K562 (cell line): ENCODE results near the gene STK11. TPM values are rescaled to one million over a fixed set of nuclear protein-coding genes. Genes with fewer than 3 reads are reported as not detected.

Experiments used
- CBFA2T3 ChIP-seq: fragments of 450-650 bp; IDR thresholded peaks from 2 replicates; pipeline ENCODE4 v1.6.1; 2017
- CTBP1 ChIP-seq: fragments of 450-650 bp; IDR thresholded peaks from 2 replicates; pipeline ENCODE4 v1.6.1; 2016; ENCODE audit warnings: borderline replicate concordance
- FOXA1 ChIP-seq: fragments of 450-650 bp; IDR thresholded peaks from 2 replicates; pipeline ENCODE4 v1.6.1; 2016; ENCODE audit warnings: mild to moderate bottlenecking, borderline replicate concordance
- GABPB2 ChIP-seq: fragments of 250-450 bp; sonication (Bioruptor Pico); conservative IDR thresholded peaks from 2 replicates; pipeline ENCODE4 v1.5.1; 2021; ENCODE audit warnings: mild to moderate bottlenecking
- GTF2F1 ChIP-seq: IDR thresholded peaks from 2 replicates; pipeline ENCODE4 v1.6.1; 2011; ENCODE audit warnings: low read depth, low read length, improper control_type of control experiment
- HNRNPH1 ChIP-seq: fragments of 200-400 bp; formaldehyde crosslinking; optimal IDR thresholded peaks from 2 replicates; pipeline ENCODE3; 2017; ENCODE audit warnings: low read depth, mild to moderate bottlenecking, low read length, moderate library complexity
- KDM2B ChIP-seq: fragments of 250-450 bp; sonication (Bioruptor Pico); IDR thresholded peaks from 2 replicates; pipeline ENCODE4 v1.8.0; 2021; ENCODE audit warnings: mild to moderate bottlenecking, moderate library complexity
- MAZ ChIP-seq, 2 experiments: fragments of 450-650 bp in 1 of 2; sonication (generic) in 1 of 2; formaldehyde crosslinking; IDR thresholded peaks in 1 of 2; conservative IDR thresholded peaks in 1 of 2; 2 replicates each; pipeline versions ENCODE4 v1.4.0 to v1.5.0; 2020; ENCODE audit warnings: mild to moderate bottlenecking in 1 of 2, missing genetic modification reagents in 1 of 2
- NFATC3 ChIP-seq: fragments of 450-650 bp; IDR thresholded peaks from 2 replicates; pipeline ENCODE4 v1.6.1; 2017; ENCODE audit warnings: mild to moderate bottlenecking
- NFE2 ChIP-seq: IDR thresholded peaks from 2 replicates; pipeline ENCODE4 v1.6.1; 2014; ENCODE audit warnings: antibody characterized with exemption, low read depth
- POLR3G ChIP-seq: IDR thresholded peaks from 2 replicates; pipeline ENCODE4 v1.6.1; 2011; ENCODE audit not compliant: insufficient read length, insufficient replicate concordance; ENCODE audit errors: extremely low read depth
- PTBP1 ChIP-seq: fragments of 200-400 bp; formaldehyde crosslinking; IDR thresholded peaks from 2 replicates; pipeline ENCODE4 v1.6.1; 2017; ENCODE audit warnings: low read depth, low read length
- SMARCA5 ChIP-seq: fragments of 450-650 bp; IDR thresholded peaks from 2 replicates; pipeline ENCODE4 v1.6.1; 2016
- YY1 ChIP-seq, 3 experiments: IDR thresholded peaks; 2 replicates each; pipeline ENCODE4 v1.6.1; 2011; ENCODE audit warnings: low read length in 2 of 3, mild to moderate bottlenecking in 2 of 3, moderate library complexity in 2 of 3, borderline replicate concordance in 1 of 3, control low read depth in 1 of 3, low read depth in 1 of 3; ENCODE audit not compliant: insufficient read depth in 3 of 3, insufficient replicate concordance in 2 of 3, control insufficient read depth in 1 of 3, insufficient read length in 1 of 3; ENCODE audit errors: extremely low read depth in 1 of 3
- ZBED1 ChIP-seq: IDR thresholded peaks from 2 replicates; pipeline ENCODE4 v1.6.1; 2014
- ZEB2 ChIP-seq: fragments of 450-650 bp; IDR thresholded peaks from 2 replicates; pipeline ENCODE4 v1.6.1; 2016
- ZNF143 ChIP-seq: sonication (generic); formaldehyde crosslinking; IDR thresholded peaks from 2 replicates; pipeline ENCODE4 v1.9.0; 2022; ENCODE audit warnings: mild to moderate bottlenecking, missing genetic modification reagents
- ZNF696 ChIP-seq: fragments of 250-450 bp; sonication (Bioruptor Pico); conservative IDR thresholded peaks from 2 replicates; pipeline ENCODE4 v1.4.0; 2020; ENCODE audit warnings: mild to moderate bottlenecking, moderate library complexity
- polyA plus RNA-seq, 8 experiments: library from polyadenylated mRNA; depleted of rRNA in 4 of 8; stranded (reverse) in 5 of 8; unstranded in 3 of 8; fragments of >200 nt; fragmentation: Nextera tagmentation in 2 of 8; fragmentation: Illumina TruSeq in 1 of 8; extraction: Ambion mirVana in 2 of 8; extraction: Trizol in 1 of 8; gene quantifications; 2 replicates each; pipeline versions ENCODE4 v1.2.1 to v1.2.3, GENCODE V29; 2011 to 2014; ENCODE audit warnings: inconsistent platforms in 1 of 8, missing spikeins in 1 of 8
- total RNA-seq, 7 experiments: library from RNA; depleted of rRNA in 6 of 7; stranded (reverse); fragments of >200 nt in 6 of 7; fragmentation: Illumina TruSeq in 2 of 7; extraction: Trizol in 2 of 7; gene quantifications; 2 replicates each; pipeline versions ENCODE4 v1.2.1 to v1.2.3, GENCODE V29; 2011 to 2021; ENCODE audit warnings: low replicate concordance in 1 of 7
- TF ChIP-seq, protein P1 (sequence below): fragments of 450-650 bp; formaldehyde crosslinking; IDR thresholded peaks from 2 replicates; pipeline ENCODE4 v1.4.0; 2022; ENCODE audit warnings: missing genetic modification characterization
- TF ChIP-seq, protein P2 (sequence below): sonication (generic); IDR thresholded peaks from 2 replicates; pipeline ENCODE4 v1.6.1; 2016
- TF ChIP-seq, protein P3 (sequence below): fragments of 250-450 bp; sonication (Bioruptor Pico); IDR thresholded peaks from 2 replicates; pipeline ENCODE4 v1.5.0; 2022; ENCODE audit warnings: mild to moderate bottlenecking
- TF ChIP-seq, protein P4 (sequence below): fragments of 450-650 bp; IDR thresholded peaks from 2 replicates; pipeline ENCODE4 v1.7.1; 2018; ENCODE audit warnings: mild to moderate bottlenecking, low read depth; ENCODE audit not compliant: partially characterized antibody

STK11 gene
- total and polyA plus RNA-seq, 9 of the 15 experiments (the other 6 are each of a cell fraction or from before 2014, with no cell fraction given): 0.15 to 96.5 (median 31.7) TPM

DNA sequence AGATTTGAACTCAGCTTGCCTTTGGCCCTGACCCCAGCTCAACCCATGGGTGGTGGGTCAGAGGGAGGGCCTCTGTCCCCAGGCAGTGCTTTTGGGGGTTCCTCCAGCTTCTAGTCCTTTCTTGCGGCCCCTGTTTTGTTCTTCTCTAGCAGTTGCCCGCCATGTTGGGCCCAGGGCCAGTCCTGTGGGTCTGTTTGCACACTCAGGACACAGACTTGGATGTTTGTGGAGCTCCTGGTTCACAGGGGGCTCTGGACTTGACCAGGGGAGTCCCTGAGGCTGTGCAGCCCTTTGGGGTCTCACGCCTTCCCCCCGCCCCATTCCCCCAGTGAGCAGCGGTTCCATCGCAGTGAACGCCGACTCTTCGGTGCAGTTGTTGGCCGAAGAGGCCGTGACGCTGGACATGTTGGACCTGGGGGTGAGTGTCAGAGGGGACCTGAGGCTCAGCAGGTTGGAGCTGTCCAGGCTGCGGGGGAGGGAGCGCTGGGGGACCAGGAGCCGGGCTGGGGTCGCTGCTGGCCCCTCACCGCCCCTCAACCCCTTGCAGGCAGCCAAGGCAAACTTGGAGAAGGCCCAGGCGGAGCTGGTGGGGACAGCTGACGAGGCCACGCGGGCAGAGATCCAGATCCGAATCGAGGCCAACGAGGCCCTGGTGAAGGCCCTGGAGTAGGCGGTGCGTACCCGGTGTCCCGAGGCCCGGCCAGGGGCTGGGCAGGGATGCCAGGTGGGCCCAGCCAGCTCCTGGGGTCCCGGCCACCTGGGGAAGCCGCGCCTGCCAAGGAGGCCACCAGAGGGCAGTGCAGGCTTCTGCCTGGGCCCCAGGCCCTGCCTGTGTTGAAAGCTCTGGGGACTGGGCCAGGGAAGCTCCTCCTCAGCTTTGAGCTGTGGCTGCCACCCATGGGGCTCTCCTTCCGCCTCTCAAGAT, 38.5 kb downstream of the STK11 start (continued):
- TF ChIP-seq, protein P1, sequence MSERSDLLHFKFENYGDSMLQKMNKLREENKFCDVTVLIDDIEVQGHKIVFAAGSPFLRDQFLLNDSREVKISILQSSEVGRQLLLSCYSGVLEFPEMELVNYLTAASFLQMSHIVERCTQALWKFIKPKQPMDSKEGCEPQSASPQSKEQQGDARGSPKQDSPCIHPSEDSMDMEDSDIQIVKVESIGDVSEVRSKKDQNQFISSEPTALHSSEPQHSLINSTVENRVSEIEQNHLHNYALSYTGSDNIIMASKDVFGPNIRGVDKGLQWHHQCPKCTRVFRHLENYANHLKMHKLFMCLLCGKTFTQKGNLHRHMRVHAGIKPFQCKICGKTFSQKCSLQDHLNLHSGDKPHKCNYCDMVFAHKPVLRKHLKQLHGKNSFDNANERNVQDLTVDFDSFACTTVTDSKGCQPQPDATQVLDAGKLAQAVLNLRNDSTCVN (CRISPR knock-in tag): no peak
- TF ChIP-seq ZNF696 (CRISPR knock-in tag) (no peak), ZBED1 (no peak), NFATC3 (no peak), HNRNPH1 (no peak), CTBP1 (no peak; the same call in 1 of the 2 replicates), GTF2F1 (peak; percentile 16; the same call in 1 of the 2 replicates), YY1 (IDR thresholded peaks at IDR 0.05; ENCODE audit: borderline replicate concordance in 1 of 3, control insufficient read depth in 1 of 3, extremely low read depth in 1 of 3, insufficient read depth in 3 of 3, insufficient read length in 1 of 3, insufficient replicate concordance in 2 of 3, low read depth in 1 of 3, low read length in 2 of 3) (peak in 1 of 3 experiments; percentile 50), CBFA2T3 (no peak), SMARCA5 (no peak), NFE2 (no peak), MAZ (CRISPR knock-in tag; conservative IDR thresholded peaks at IDR 0.05 in 1 of 2, IDR thresholded peaks at IDR 0.05 in 1 of 2) (peak in 1 of 2 experiments; percentile 69; a peak in 2 of 4 replicates), ZEB2 (no peak), GABPB2 (CRISPR knock-in tag) (no peak), PTBP1 (no peak), ZNF143 (CRISPR knock-in tag) (peak; percentile 35; the same call in 1 of the 2 replicates), POLR3G (no peak), FOXA1 (no peak), KDM2B (CRISPR knock-in tag) (no peak)
- TF ChIP-seq, protein P2, sequence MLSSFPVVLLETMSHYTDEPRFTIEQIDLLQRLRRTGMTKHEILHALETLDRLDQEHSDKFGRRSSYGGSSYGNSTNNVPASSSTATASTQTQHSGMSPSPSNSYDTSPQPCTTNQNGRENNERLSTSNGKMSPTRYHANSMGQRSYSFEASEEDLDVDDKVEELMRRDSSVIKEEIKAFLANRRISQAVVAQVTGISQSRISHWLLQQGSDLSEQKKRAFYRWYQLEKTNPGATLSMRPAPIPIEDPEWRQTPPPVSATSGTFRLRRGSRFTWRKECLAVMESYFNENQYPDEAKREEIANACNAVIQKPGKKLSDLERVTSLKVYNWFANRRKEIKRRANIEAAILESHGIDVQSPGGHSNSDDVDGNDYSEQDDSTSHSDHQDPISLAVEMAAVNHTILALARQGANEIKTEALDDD: no peak
- TF ChIP-seq, protein P3, sequence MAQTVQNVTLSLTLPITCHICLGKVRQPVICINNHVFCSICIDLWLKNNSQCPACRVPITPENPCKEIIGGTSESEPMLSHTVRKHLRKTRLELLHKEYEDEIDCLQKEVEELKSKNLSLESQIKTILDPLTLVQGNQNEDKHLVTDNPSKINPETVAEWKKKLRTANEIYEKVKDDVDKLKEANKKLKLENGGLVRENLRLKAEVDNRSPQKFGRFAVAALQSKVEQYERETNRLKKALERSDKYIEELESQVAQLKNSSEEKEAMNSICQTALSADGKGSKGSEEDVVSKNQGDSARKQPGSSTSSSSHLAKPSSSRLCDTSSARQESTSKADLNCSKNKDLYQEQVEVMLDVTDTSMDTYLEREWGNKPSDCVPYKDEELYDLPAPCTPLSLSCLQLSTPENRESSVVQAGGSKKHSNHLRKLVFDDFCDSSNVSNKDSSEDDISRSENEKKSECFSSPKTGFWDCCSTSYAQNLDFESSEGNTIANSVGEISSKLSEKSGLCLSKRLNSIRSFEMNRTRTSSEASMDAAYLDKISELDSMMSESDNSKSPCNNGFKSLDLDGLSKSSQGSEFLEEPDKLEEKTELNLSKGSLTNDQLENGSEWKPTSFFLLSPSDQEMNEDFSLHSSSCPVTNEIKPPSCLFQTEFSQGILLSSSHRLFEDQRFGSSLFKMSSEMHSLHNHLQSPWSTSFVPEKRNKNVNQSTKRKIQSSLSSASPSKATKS (CRISPR knock-in tag): no peak
- TF ChIP-seq, protein P4, sequence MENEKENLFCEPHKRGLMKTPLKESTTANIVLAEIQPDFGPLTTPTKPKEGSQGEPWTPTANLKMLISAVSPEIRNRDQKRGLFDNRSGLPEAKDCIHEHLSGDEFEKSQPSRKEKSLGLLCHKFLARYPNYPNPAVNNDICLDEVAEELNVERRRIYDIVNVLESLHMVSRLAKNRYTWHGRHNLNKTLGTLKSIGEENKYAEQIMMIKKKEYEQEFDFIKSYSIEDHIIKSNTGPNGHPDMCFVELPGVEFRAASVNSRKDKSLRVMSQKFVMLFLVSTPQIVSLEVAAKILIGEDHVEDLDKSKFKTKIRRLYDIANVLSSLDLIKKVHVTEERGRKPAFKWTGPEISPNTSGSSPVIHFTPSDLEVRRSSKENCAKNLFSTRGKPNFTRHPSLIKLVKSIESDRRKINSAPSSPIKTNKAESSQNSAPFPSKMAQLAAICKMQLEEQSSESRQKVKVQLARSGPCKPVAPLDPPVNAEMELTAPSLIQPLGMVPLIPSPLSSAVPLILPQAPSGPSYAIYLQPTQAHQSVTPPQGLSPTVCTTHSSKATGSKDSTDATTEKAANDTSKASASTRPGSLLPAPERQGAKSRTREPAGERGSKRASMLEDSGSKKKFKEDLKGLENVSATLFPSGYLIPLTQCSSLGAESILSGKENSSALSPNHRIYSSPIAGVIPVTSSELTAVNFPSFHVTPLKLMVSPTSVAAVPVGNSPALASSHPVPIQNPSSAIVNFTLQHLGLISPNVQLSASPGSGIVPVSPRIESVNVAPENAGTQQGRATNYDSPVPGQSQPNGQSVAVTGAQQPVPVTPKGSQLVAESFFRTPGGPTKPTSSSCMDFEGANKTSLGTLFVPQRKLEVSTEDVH: no peak
